GM19240 (cell line): ENCODE data around the gene LRRFIP2.

Source experiments
- DNase-seq: peaks from one replicate; pipeline ENCODE4 v3.0.0; 2011; ENCODE audit warnings: low spot score; ENCODE audit not compliant: insufficient read length

LRRFIP2 gene

DNA sequence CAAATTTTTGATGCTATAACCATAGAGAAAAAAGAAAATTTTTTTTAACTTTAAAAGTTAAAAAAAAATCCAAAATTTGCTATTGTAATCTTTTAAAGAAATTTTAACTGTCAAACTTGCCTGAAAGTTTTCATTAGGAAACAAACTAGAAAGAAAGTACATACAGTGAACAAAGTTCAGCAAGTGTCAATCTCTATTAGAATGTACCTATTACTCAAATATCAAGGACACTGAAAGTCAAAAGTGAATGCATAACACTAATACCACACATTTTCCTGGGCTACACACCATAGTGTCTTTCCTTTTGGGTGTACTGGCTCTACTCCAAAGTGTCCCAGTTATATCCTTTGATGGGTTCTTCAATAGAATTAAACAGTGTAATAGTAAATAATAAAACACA is 56.8 kb downstream of the LRRFIP2 start:
- no peak for DNase-seq

DNA sequence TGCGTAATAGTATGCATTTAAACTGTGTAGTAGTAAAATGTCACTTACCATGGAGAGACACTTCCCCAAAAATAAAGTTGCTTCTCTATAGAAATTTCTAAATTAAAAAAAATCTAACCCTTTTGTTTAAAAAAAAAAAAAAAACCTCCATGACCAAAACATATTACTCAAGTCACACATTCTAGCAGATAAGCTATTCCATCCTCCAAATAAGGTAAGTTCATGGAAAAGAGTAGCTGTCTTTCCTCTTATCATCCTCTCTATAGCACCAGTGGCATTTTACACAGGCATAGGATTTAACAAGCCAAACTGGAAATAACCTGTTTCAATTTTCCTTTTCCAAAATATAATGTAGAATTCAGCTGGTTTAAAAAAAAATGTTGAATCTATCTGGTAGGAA is 57.4 kb downstream of the LRRFIP2 start:
- no peak for DNase-seq

DNA sequence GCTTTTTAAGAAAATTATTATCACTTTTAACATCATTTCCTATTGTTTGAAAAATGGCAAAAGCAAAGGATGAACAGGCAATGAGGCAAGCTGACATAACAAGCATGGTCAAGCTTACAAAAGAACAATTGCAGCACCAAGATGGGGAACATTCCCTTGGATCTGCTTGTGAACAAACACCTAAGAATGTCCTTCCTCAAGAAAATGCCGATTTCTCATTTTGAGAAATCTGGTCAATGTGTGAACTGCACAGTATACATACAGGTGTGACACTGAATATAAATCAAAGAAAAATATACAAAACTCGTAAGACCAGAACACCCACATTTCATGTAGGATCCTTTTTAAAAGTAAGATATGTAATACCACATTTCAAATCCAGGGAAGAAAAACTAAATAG is 58.9 kb downstream of the LRRFIP2 start:
- no peak for DNase-seq

DNA sequence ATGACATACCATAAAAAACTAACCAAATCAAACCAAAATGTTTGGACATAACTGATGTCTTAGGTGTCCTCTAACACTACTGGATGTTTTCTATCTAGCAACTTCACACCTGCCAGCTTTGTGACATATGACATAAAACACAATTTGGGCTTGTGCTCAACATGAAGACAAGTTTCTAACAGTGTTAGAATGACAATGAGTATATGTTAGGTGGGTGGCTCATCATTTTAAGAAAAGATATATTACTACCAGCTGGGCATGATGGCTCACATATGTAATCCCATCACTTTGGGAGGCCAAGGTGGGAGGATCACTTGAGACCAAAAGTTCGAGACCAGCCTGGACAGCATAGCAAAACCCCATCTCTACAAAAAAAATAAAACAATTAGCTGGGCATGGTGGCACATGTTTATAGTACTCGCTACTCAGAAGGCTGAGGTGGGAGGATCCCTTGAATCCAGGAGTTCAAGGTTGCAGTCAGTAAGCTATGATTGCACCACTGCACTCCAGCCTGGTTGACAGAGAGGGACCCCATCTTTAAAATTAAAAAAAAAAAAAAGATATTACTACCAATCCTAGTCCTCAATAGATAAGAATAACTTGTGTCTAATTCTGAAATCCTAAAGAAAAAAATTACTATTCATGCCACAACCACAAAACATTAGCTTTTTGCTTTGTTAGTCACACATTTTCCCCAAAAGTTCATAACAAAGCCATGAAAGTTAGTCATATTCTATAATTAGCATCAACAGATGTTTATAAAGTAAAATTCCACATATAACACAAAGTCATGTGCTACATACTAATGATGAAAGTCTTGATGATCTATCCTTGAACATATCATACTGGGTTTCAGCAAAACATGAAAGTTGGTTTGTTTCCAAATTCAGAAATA is 59.9 kb downstream of the LRRFIP2 start:
- no peak for DNase-seq

DNA sequence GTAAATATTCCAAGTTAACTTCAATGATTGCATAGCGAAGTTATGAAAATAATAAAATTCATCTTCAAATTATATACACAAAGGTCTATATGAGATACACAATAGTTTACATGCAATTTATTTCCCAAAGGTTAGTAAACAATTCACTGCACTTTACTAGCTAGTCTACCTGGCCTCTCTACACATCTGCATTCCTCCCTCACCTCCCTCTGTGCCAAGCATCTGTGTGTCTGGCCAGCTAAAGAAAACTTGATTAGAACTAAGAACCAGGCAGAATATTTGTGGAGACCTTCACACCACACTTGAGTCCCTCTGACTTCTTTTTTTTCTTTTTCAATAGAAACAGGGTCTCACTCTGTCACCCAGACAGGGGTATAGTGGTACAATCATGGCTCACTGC is 61.4 kb downstream of the LRRFIP2 start:
- DNase-seq = no peak

DNA sequence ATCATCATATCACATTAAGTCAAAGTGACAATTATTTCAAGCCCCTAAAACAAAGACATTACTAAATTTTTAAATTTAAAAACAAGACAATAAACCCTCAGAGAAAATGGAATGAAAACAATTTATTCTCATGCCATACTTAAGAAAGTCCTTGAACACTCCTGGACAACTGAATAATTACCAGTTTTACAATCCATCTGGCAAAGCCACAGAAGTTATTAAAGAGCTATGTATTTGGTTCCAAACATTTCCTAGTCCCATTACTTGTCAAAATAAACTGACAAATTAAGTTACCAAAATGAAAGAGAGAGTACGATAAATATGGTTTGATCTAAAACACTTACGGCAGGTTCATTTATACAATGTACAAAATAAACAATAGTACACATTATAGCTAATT is 63.2 kb downstream of the LRRFIP2 start:
- DNase-seq = no peak

DNA sequence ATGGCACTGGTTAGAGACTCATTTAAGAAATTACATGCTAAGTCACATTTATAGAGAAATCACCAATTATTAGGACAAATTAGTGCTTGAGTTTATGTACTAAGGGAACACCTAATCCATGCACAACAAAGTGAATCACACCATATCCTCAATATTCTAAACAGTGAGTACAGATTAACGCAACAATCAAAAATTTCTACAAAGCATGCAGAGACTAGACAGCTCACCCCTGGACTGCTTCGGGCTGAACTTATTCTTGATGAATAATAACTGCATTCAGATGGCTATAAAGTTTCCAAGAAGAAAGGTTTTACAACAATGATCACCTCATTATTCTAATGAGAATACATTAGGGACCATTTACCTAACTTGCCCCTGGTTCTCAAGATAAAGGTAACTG is 66.5 kb downstream of the LRRFIP2 start:
- DNase-seq = no peak

DNA sequence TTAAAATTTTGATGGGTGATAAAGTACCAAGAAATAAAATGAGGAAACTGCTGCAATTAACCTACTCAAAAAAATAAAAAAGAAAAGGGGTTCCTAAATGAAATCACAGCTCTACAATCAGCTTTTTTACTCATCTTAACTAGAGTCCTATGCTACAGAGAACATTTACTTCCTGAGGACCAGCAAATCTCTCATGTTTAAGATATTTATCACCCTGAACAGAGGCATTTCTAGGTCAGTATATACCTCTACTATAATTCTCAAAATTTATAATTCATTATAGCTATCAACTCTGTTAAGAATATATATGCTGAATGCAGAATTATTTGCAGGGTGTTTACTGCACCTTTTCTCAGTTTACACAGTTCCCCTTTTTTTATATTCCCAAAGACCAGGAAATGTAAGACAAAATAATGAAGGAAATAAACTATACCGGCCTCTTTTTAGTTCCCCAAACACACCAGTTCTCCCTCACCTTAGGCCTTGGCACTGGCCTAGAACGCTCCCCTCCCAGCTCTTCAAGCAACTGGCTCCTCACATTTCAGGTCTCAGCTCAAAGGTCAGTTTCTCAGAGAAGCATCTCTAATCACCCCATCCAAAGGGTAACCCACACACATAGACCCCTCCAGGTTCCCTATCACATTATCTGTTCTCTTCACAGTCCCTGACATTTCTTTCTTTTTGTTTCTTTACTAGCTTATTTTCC is 71.1 kb downstream of the LRRFIP2 start:
- DNase-seq = no peak

DNA sequence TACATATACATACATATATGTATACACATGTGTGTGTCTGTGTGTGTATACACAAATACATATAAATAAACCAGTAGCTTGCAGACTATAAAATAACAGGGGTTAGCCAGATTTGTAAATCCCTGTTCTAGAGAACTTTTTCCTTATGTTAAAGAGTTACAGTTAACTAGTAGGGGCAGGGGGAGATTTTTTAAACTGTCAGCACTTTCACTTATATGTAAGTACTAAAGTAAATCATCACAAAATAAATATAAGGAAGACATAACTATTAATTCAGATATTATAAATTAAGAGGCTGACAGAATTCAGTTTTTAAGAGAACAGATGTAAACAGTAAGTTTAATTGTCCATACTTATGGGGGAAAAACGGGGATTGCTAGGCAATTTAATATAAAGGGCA is 74.0 kb downstream of the LRRFIP2 start:
- DNase-seq = no peak

DNA sequence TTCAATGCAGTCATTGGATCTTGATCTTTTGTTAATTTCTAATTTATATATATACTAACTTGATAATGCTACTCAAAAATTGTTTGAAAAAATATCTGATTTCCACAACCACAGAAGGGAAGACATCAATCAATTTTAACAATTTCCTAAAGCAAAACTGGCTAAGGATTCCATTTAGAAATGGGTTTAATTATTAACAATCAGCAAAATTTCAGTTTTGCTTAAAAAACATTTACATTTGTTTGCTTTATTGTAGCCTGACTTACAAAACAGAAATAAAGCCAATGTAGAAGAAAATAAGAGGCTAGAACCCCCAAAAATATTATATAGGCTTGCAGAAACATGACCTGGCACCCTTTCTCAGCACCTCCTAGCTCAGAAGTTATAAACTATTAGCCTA is 74.9 kb downstream of the LRRFIP2 start:
- no peak for DNase-seq

DNA sequence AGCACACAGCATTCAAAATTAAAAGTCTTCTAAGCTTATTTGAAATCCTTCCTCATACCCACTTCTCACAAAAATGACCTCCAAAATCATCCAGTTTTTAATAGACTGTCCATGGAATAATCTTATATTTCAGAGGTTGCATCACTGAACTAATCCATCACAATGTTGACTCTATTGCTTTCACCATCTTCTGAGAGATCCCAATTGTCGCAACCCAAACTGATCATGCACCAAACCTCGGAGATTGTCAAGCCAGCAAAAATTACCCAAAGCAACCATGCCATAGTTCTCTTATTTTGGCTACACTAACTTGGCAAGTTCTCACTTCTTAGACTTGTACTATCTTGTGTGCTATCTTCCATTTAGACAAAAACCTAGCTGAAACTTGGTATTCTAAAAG is 75.5 kb downstream of the LRRFIP2 start:
- no peak for DNase-seq

DNA sequence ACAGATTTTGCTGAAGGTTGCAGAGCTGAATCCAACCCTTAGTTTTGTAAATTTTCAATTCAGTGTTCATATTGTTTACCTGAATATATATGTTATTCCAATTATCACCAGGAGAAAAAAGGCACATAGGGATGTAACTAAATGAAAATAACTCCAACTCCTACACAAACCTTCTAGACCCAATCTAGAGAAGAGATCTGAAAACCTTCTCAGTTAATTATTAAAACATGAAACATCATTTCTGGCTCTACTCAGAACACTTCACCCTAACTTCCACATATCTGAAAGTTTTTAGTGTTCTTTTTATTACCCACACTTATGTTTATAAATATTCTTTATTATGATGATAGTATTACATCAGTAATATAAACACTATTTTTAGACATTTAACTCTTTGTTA is 76.6 kb downstream of the LRRFIP2 start:
- DNase-seq = no peak

DNA sequence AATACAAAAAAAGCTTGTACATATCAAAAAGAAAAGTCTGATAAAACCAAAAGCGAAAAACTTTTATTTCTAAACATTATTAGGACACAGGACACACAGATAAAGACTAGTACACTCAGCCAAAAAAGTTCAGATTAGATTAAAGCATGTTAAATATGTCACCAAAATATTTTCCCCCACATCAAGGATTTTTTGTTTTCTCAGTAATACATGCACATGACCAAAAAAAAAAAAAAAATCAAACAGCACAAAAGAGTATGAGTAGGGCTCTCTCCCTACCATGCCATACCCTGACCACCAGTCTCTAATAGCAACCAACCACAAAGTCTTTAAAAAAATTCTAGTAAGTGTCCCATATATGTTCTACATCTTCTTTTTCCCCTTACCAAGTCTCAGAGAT is 77.4 kb downstream of the LRRFIP2 start:
- no peak for DNase-seq

DNA sequence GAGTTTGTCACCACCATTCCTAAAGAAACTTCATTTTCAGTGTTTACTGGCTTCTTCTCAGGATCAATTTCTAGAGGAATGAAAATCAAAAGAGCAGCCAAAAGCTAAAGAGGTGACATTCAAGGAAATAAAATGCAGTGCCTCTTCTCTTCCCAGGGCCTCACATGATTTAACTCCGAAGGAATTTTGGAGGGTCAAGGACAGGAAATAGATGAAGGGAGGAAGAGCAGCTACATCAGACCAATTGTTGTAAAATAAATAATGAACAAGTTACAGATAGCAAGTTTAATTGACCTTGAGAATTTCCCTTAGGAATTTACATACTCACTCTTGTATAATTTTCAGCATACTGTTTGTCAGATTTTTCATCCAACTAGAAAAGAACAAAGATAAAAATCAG is 78.1 kb downstream of the LRRFIP2 start:
- DNase-seq = no peak

DNA sequence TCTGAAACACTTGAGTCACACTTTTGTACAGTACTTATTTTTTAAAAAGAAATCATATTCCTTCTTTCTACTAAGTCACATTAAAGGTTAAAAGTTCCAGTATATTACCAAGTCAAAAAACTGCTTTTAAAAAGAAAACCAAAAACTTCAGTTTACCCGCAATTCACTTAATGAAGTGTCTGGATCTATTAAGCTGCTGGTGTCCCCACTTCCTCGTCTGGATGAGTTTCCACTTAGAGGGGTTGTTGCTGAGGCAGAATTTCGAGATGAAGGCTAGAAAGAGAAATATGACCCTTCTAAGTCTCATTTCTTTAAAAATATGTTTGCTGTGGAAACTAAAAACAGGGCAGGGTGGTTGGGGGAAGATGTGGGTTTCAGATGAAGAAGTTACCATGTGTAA is 79.7 kb downstream of the LRRFIP2 start:
- no peak for DNase-seq

DNA sequence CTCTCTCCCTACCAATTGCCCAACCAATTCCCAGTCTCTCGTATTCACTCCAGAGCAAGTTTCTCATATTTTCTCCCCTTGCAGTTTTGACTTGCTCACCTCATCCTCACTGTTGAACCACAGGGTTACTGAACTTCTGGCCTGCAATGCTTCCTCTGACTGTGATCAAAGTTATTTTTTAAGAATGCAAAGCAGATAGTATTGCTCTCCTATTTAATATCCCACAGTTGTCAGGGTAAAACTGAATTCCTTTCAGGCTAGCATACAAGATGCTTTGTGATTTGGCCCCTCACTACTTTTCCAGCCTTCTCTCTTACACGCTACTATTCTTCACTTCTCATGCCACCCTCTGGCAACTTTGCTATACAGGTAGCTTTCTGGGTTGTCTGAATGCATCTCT is 80.9 kb downstream of the LRRFIP2 start:
- DNase-seq = no peak

DNA sequence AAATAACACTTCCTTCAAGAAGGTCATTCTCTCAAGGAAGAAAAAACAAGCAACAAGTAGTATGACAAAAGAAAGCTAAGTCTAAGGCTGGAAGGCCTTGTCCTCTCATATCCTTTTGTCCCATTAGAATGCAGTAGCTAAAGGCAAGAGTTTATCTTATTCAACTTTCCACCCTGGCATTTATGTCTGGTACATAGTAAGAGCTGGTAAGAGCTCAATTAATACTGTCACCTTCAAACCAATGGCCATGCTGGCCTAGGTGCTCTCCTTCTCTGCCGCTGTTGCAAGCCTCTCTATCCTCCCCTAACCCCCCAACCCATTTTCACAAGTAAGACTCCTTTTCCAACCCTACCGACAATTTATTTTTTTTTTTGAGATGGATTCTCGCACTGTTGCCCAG is 81.9 kb downstream of the LRRFIP2 start:
- no peak for DNase-seq

DNA sequence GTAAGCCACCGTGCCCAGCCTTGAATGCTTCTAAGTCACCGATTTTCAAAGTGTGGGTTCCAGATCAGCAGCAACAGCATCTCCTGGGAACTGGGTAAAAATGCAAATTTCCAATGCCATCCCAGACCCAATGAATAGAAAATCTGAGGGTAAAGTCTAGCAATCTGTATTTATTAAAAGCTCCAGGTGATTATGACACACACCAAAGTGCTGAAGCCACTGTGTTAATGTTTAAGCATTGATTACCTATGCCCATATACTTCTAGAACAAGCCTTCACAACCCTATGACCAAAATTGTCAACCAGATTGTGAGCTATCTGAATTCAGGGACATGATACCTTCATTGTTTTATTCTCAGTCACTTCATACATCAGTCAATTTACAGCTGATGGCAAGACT is 86.5 kb downstream of the LRRFIP2 start:
- no peak for DNase-seq

DNA sequence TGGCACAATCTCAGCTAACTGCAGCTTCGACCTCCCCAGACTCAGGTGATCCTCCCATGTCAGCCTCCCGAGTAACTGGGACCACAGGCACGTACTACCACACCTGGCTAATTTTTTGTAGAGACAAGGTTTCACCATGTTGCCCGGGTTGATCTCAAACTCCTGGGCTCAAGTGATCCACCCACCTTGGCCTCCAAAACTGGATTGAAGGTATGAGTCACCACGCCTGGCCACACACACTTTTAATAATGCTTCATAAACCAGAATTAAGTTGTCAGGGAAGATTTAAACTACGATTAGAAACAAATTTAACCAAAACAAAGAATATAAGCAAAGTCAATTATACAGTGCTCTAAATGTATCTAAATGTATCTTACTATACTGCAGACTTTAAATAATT is 87.5 kb downstream of the LRRFIP2 start:
- DNase-seq = no peak

DNA sequence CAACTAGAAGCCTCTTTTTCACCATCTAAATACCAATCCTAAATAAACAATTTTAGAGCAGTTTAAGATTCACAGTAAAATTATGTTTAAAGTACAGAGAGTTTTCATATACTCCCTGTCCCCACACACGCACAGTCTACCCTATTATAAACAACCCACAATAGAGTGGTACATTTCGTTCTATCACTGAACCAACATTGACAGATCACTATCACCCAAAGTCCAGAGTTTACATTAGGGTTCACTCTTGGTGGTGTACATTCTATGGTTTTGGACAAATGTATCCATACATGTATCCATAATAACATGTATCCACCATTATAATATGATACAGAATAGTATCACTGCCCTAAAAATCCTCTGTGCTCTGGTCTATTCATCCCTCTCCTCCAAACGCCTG is 92.1 kb downstream of the LRRFIP2 start:
- no peak for DNase-seq

DNA sequence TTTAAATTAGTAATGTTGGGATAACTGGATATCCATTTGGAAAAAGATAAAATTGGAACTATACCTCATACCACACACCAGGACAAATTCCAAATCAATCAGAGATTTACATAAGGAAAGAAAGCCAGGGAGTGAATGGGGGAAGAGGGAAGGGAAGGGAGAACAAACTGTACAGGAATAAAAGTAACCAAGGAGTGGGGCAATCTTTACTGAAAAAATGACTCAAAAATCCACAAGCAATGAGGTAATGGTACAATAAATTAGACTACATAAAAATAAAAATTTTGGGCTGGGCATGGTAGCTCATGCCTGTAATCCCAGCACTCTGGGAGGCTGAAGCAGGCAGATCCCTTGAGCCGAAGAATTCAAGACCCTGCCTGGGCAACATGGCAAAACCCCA is 98.4 kb downstream of the LRRFIP2 start:
- DNase-seq = no peak

DNA sequence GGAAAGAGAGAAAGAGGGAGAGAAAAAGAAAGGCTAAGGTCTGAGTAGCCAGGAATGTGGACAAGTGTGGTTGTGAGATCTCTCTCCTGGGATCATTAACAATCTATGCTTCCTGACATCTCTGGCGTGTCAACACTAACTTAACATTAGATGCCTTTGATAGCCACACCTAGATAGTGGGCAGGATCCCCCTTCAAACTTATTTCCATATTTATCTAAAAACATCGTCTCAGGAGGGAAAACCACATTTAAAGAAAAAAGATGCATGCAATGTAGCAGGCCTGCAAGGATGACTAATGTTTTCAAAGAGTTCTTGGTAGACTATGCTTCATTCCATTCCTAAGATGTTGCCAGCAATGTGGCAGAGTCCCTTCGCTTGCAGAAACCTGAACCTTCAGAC is 100.2 kb downstream of the LRRFIP2 start:
- no peak for DNase-seq

DNA sequence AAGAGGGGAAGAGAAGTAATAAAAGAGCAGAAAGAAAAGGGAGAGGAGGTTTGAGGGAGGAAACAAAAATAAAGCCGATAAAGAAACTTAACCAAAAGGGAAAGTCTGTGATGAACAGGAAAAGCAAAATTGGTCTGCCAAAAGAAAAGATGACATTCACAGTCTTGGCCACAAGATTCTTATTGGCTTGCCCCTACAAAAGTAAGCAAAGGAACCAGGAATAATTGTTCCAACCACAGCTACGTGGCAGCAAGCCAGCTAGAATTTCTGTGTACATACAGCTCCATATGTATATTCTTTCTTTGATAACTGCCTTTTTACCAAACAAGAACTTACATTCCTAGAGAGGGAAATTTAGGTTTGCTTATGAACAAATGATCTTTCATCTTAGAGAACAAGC is 101.5 kb downstream of the LRRFIP2 start:
- no peak for DNase-seq
